Smooth muscle cell (in vitro differentiated cells): ENCODE measurements around the gene DRAP1. TPM values are rescaled to one million over a fixed set of nuclear protein-coding genes. Genes with fewer than 3 reads are reported as not detected.

Experiments
- DNase-seq: peaks from one replicate; lab custom pipeline; 2025; ENCODE audit not compliant: unreplicated experiment; lab: John Stamatoyannopoulos, UW
- H2AFZ ChIP-seq: fragments of 200-600 bp; sonication (generic); 2 replicates; pipeline ENCODE4 v1.6.0; 2016; ENCODE audit warnings: antibody characterized with exemption, low read depth, mild to moderate bottlenecking
- H3F3A ChIP-seq: fragments of 200-600 bp; sonication (generic); 2 replicates; pipeline ENCODE4 v1.6.0; 2017; ENCODE audit warnings: antibody characterized with exemption, low read depth
- H3K27ac ChIP-seq: fragments of 200-600 bp; sonication (generic); 2 replicates; pipeline ENCODE4 v1.5.1; 2016; ENCODE audit warnings: low read depth, mild to moderate bottlenecking
- H3K27me3 ChIP-seq: fragments of 200-600 bp; sonication (generic); 2 replicates; pipeline ENCODE4 v1.6.1; 2016; ENCODE audit warnings: low read depth, mild to moderate bottlenecking
- H3K36me3 ChIP-seq: fragments of 200-600 bp; sonication (generic); 2 replicates; pipeline ENCODE4 v1.5.1; 2016; ENCODE audit warnings: low read depth
- H3K4me1 ChIP-seq: fragments of 200-600 bp; sonication (generic); 2 replicates; pipeline ENCODE4 v1.5.1; 2016; ENCODE audit warnings: low read depth
- H3K4me2 ChIP-seq: fragments of 200-600 bp; sonication (generic); 2 replicates; pipeline ENCODE4 v1.6.0; 2016; ENCODE audit warnings: mild to moderate bottlenecking
- H3K4me3 ChIP-seq: fragments of 200-600 bp; sonication (generic); 2 replicates; pipeline ENCODE4 v1.5.1; 2016; ENCODE audit warnings: mild to moderate bottlenecking
- H3K79me2 ChIP-seq: fragments of 200-600 bp; sonication (generic); 2 replicates; pipeline ENCODE4 v1.6.0; 2016; ENCODE audit warnings: low read depth, mild to moderate bottlenecking
- H3K9ac ChIP-seq: fragments of 200-600 bp; sonication (generic); 2 replicates; pipeline ENCODE4 v1.6.0; 2016; ENCODE audit warnings: low read depth
- H3K9me3 ChIP-seq: fragments of 200-600 bp; sonication (generic); replicated peaks from 2 replicates; pipeline ENCODE4 v1.5.1; 2016; ENCODE audit warnings: low read depth
- H4K20me1 ChIP-seq: fragments of 200-600 bp; sonication (generic); 2 replicates; pipeline ENCODE4 v1.6.0; 2016; ENCODE audit warnings: low read depth
- CTCF ChIP-seq: fragments of 200-600 bp; sonication (generic); IDR thresholded peaks from 2 replicates; pipeline ENCODE4 v1.5.1; 2017; ENCODE audit warnings: borderline replicate concordance, mild to moderate bottlenecking, antibody characterized with exemption; ENCODE audit not compliant: insufficient read depth, poor library complexity, severe bottlenecking
- WGBS: methylation state at CpG from one replicate; pipeline ENCODE4 v1.1.7; 2016; ENCODE audit warnings: low lambda C conversion rate; 5-methylcytosine and 5-hydroxymethylcytosine counted together
- polyA plus RNA-seq: library from polyadenylated mRNA; unstranded; fragments of >200 nt; fragmentation: Nextera tagmentation; extraction: Ambion mirVana; gene quantifications from 2 replicates; pipeline ENCODE4 v1.2.1, GENCODE V29; 2016
- total RNA-seq: library from RNA; depleted of rRNA; stranded (reverse); fragments of >200 nt; gene quantifications from 2 replicates; pipeline ENCODE4 v1.2.3, GENCODE V29; 2014

The DRAP1 gene
- total RNA-seq (73.9 and 79.3 TPM in 2 replicates), polyA plus RNA-seq (276 and 278 TPM in 2 replicates)

GRCh38 chr11:65919141-65919572 lies at the start of gene DRAP1:
DRAP1 (plus strand) TSS chr11:65919426; CDS start chr11:65919502, 76 bp downstream.
- Histone ChIP-seq H3F3A (peaks cover 26% of the 10 kb centered on the region), H3K4me1 (peaks cover 19% of the 10 kb centered on the region), H2AFZ (peak within 1 kb of the TSS; percentile 56), H3K79me2 (peaks cover 34% of the 10 kb centered on the region), H3K4me2 (peak within 1 kb of the TSS; percentile 93), H3K27me3 (no peaks in the 10 kb centered on the region), H3K4me3 (peak within 1 kb of the TSS; percentile 93), H3K9me3 (no peaks in the 10 kb centered on the region), H3K36me3 (no peaks in the 10 kb centered on the region), H4K20me1 (peaks cover 6% of the 10 kb centered on the region), H3K27ac (peak within 1 kb of the TSS; percentile 97), H3K9ac (peak within 1 kb of the TSS; percentile 98)
- TF ChIP-seq CTCF: no peak
- DNase-seq: peak; percentile 98
- WGBS: 0% methylated on average over 7 of the region's 59 CpGs

- Histone ChIP-seq H3K9me3 (no peaks in the 10 kb centered on the region), H4K20me1 (peaks cover 33% of the 10 kb centered on the region), H3K4me1 (no peaks in the 10 kb centered on the region), H3K27me3 (no peaks in the 10 kb centered on the region), H3K27ac (no peak overlapping the region), H3K4me3 (no peak overlapping the region), H3K9ac (no peak overlapping the region), H2AFZ (no peak overlapping the region), H3F3A (peaks cover 39% of the 10 kb centered on the region), H3K4me2 (no peak overlapping the region), H3K79me2 (no peaks in the 10 kb centered on the region), H3K36me3 (no peaks in the 10 kb centered on the region)
- WGBS: 97% methylated on average over 24 of the region's 24 CpGs
- DNase-seq: no peak
- TF ChIP-seq CTCF: no peak
Measured at GRCh38 chr11:65869643-65870306, 49.5 kb upstream of the DRAP1 start.

GRCh38 chr11:65870307-65870658 lies 48.9 kb upstream of the DRAP1 start:
- Histone ChIP-seq H3K4me3 (no peak overlapping the region), H3F3A (peaks cover 34% of the 10 kb centered on the region), H3K79me2 (no peaks in the 10 kb centered on the region), H3K36me3 (no peaks in the 10 kb centered on the region), H3K9ac (no peak overlapping the region), H3K27ac (no peak overlapping the region), H2AFZ (no peak overlapping the region), H3K9me3 (no peaks in the 10 kb centered on the region), H3K27me3 (no peaks in the 10 kb centered on the region), H4K20me1 (peaks cover 29% of the 10 kb centered on the region), H3K4me1 (no peaks in the 10 kb centered on the region), H3K4me2 (no peak overlapping the region)
- WGBS: 94% methylated on average over 11 of the region's 11 CpGs
- DNase-seq: no peak
- TF ChIP-seq CTCF: no peak
